ENCODE results near the gene DOCK8. TPM values are rescaled to one million over a fixed set of nuclear protein-coding genes. Genes with fewer than 3 reads are reported as not detected.

Gene DOCK8
- total RNA-seq, 1 donor from 2014 or later: 8.9 TPM

DNA sequence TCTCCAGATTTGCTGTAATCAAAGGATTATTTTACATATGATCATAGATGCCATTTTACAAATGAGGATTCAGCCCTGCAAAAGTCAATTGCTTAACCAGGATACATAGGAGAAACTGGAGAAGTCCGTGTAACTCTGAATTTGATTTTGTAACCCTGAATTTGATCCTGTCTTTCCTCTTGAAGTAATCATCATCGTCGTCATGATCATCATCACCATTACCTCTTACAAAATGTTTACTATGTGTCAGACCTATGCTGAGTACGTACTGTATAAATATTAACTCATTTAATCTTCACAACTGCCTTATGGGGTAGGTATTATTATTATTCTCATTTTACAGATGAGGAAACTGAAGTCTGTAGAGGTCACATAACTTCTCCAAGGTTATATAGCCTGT lies 271.5 kb downstream of the DOCK8 start:
- no peak for DNase-seq (ENCODE audit: low spot score in 2 of 2)
- intact Hi-C loops (cut with DNase I): no loop called here
- Histone ChIP-seq H3K4me1 (no peaks in the 10 kb centered on the region), H3K27ac (no peak overlapping the region), H3K4me3 (no peak overlapping the region), H3K9me3 (no peaks in the 10 kb centered on the region), H3K27me3 (no peaks in the 10 kb centered on the region), H3K36me3 (no peaks in the 10 kb centered on the region)
- TF ChIP-seq, protein P1, sequence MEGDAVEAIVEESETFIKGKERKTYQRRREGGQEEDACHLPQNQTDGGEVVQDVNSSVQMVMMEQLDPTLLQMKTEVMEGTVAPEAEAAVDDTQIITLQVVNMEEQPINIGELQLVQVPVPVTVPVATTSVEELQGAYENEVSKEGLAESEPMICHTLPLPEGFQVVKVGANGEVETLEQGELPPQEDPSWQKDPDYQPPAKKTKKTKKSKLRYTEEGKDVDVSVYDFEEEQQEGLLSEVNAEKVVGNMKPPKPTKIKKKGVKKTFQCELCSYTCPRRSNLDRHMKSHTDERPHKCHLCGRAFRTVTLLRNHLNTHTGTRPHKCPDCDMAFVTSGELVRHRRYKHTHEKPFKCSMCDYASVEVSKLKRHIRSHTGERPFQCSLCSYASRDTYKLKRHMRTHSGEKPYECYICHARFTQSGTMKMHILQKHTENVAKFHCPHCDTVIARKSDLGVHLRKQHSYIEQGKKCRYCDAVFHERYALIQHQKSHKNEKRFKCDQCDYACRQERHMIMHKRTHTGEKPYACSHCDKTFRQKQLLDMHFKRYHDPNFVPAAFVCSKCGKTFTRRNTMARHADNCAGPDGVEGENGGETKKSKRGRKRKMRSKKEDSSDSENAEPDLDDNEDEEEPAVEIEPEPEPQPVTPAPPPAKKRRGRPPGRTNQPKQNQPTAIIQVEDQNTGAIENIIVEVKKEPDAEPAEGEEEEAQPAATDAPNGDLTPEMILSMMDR (IDR thresholded peaks at IDR 0.05): no peak

DNA sequence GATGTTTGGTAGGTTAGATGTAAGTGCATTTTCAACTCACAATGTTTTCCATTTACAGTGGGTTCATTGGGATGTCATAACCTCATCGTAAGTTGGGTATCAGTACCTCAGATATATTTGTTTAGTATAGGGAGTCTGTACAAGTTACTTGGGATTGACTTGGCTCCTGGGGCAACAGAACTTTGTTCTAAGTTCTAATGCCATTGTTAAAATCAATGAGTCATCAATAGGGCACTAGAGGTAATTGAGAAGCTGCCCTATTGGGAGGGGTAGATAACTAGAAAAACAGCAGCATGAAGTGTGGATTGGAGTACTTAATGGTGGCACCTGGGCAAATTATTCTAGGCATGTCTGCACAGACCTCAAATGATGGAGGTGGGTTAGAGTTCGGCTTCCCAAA lies 272.8 kb downstream of the DOCK8 start:
- H3K36me3 ChIP-seq: no peaks in the 10 kb centered on the region
- H3K9me3 ChIP-seq: no peaks in the 10 kb centered on the region
- H3K4me1 ChIP-seq: no peaks in the 10 kb centered on the region
- H3K4me3 ChIP-seq: no peak overlapping the region
- DNase-seq (ENCODE audit: low spot score in 2 of 2): no peak
- intact Hi-C loops (cut with DNase I): no loop called here
- H3K27ac ChIP-seq: no peak overlapping the region
- TF ChIP-seq, protein P1 (IDR thresholded peaks at IDR 0.05): no peak
- no peaks in the 10 kb centered on the region for H3K27me3 ChIP-seq

DNA sequence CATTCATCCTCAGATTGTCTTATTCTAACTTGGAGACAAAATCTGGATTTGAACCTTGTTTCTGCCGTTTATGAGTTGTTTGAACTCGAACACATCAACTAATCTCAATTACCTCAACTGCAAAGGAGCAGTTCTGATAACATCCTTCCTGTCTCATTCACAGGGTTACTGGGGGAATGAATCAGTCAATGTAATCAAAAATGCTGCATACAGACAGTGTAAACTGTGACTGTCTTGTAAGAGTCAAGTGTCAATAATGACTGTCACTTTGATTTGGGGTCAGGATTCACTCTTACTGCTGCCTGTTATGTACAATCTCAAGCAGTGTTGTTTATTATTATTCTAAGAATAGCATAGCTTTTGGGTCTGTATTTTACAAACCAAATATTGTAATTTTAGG lies 273.8 kb downstream of the DOCK8 start:
- Histone ChIP-seq H3K4me3 (no peak overlapping the region), H3K27ac (no peak overlapping the region), H3K9me3 (no peaks in the 10 kb centered on the region), H3K27me3 (no peaks in the 10 kb centered on the region), H3K4me1 (no peaks in the 10 kb centered on the region), H3K36me3 (no peaks in the 10 kb centered on the region)
- TF ChIP-seq, protein P1 (IDR thresholded peaks at IDR 0.05): no peak
- intact Hi-C loops (cut with DNase I): no loop called here
- DNase-seq (ENCODE audit: low spot score in 2 of 2): no peak

DNA sequence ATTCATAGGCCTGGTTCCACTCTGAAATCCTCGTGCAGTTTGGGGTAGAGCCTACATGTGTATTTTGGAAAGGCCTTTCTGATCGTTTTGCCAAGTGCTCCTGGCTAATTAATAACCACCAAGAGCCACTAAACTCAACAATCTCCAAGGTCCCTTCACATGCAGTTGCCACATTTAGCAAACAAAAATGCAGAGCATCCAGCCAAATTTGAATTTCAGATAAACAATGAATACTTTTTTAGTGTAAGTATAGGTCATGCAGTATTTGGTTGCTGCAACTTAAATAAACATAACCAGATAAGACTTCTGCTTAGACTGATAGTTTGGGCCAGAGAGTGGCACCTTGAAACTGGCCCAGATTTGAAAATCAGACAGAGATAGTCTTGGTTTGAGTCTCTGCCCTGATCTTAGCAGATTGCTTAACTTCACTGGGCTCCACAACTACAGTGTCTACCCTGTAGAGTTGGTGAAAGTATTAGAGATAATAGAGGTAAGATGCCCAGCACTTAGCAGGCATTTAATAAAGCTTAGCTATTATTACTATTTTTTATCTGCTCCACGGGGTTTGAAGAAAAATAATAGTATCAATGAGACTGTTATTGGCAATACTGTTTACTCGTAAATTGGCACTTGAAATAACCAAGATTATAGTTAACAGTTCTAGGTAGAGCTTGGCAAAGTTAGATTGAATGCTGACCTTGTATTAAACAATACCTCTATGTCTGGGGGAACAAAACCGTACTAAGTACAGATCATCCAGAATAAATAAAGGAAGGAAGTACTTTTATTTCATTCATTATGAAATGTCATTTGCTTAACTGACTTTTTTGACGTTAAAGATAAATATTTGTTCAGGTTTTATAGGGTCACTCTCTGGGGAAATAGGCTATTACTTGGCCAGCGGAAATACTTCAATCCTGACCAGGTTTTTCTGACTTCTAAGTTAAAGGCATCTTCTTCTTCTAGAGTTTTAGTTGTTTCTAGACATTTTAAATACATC lies 274.8 kb downstream of the DOCK8 start:
- no peaks in the 10 kb centered on the region for H3K4me1 ChIP-seq
- H3K27ac ChIP-seq: no peak overlapping the region
- no peaks in the 10 kb centered on the region for H3K36me3 ChIP-seq
- intact Hi-C loops (cut with DNase I): no loop called here
- no peak for DNase-seq (ENCODE audit: low spot score in 2 of 2)
- no peaks in the 10 kb centered on the region for H3K9me3 ChIP-seq
- no peak overlapping the region for H3K4me3 ChIP-seq
- TF ChIP-seq, protein P1 (IDR thresholded peaks at IDR 0.05): no peak
- H3K27me3 ChIP-seq: no peaks in the 10 kb centered on the region

DNA sequence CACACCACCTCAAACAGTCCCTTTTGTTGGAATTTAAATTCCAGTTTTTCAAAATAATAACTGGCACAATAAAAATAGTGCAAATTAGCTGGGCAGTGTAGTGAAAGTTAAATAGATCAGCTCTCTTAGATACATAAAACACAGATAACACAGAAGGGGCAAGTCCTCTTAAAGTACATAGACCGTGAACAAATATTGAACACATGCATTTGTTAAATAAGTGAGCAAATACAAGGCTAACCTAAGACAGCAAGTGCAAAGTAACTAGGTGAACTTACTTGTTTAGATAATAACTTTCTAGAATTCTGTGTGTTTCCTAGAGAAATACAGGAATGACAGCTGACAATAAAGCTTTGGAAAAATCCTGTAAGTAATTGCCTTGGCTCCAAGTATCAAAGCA lies 280.1 kb downstream of the DOCK8 start:
- no peak overlapping the region for H3K4me3 ChIP-seq
- DNase-seq (ENCODE audit: low spot score in 2 of 2): no peak
- no peaks in the 10 kb centered on the region for H3K4me1 ChIP-seq
- H3K27me3 ChIP-seq: no peaks in the 10 kb centered on the region
- intact Hi-C loops (cut with DNase I): no loop called here
- H3K9me3 ChIP-seq: no peaks in the 10 kb centered on the region
- no peak overlapping the region for H3K27ac ChIP-seq
- TF ChIP-seq, protein P1 (IDR thresholded peaks at IDR 0.05): no peak
- no peaks in the 10 kb centered on the region for H3K36me3 ChIP-seq

Measured in ascending aorta (tissue), 2 donors.